GM19324 (cell line): ENCODE results near the gene ARMC5.
"Not testable (repeated sequence)": the region's sequence is repeated elsewhere in the genome, so short reads cannot be mapped to it uniquely, and the experiment has no call there.

Source experiments
- ATAC-seq: cut with Tn5 transposase; IDR thresholded peaks from one replicate; pipeline ENCODE4 v1.9.1; 2021; ENCODE audit warnings: mild to moderate bottlenecking, moderate library complexity; ENCODE audit not compliant: unreplicated experiment, low FRiP score

The ARMC5 gene

GRCh38 chr16:31476303-31477219, 17.3 kb downstream of the ARMC5 start:
- ATAC-seq: no peak

GRCh38 chr16:31477220-31478216, 18.2 kb downstream of the ARMC5 start:
- no peak for ATAC-seq

GRCh38 chr16:31478956-31479355, 19.7 kb downstream of the ARMC5 start:
- no peak for ATAC-seq

GRCh38 chr16:31479751-31480150, 20.4 kb downstream of the ARMC5 start:
- ATAC-seq: no peak

GRCh38 chr16:31480851-31481536, 21.7 kb downstream of the ARMC5 start:
- ATAC-seq: no peak

GRCh38 chr16:31483081-31483480, 23.8 kb downstream of the ARMC5 start, which contains the start of gene SLC5A2:
Gene SLC5A2 (plus strand): TSS chr16:31483123. CDS start chr16:31483137, 14 bp downstream.
- ATAC-seq: no peak

- not testable (repeated sequence) for ATAC-seq
These were observed 24.7 kb downstream of the ARMC5 start for GRCh38 chr16:31484048-31484447.

GRCh38 chr16:31484491-31485171, 25.3 kb downstream of the ARMC5 start:
- ATAC-seq: no peak

- ATAC-seq: no peak
These were observed 26.3 kb downstream of the ARMC5 start for GRCh38 chr16:31485571-31485970.

- no peak for ATAC-seq
These were observed 26.7 kb downstream of the ARMC5 start for GRCh38 chr16:31486045-31486444.

GRCh38 chr16:31487071-31487719, 27.9 kb downstream of the ARMC5 start:
- ATAC-seq: no peak

GRCh38 chr16:31487720-31488467, 28.6 kb downstream of the ARMC5 start:
- ATAC-seq: peak; percentile 76

- no peak for ATAC-seq
These were observed 29.4 kb downstream of the ARMC5 start for GRCh38 chr16:31488468-31489297.

GRCh38 chr16:31489298-31489564, 29.9 kb downstream of the ARMC5 start:
- ATAC-seq: no peak

- ATAC-seq: no peak
These were observed 30.6 kb downstream of the ARMC5 start for GRCh38 chr16:31489616-31490584.

GRCh38 chr16:31491778-31492418, 32.6 kb downstream of the ARMC5 start:
- no peak for ATAC-seq
